HG02884 (cell line): Measurements from ENCODE around the gene CCR9.

ENCODE experiments used
- ATAC-seq: cut with Tn5 transposase; IDR thresholded peaks from one replicate; pipeline ENCODE4 v1.9.1; 2021; ENCODE audit warnings: mild to moderate bottlenecking, moderate library complexity; ENCODE audit not compliant: unreplicated experiment

Gene CCR9

DNA sequence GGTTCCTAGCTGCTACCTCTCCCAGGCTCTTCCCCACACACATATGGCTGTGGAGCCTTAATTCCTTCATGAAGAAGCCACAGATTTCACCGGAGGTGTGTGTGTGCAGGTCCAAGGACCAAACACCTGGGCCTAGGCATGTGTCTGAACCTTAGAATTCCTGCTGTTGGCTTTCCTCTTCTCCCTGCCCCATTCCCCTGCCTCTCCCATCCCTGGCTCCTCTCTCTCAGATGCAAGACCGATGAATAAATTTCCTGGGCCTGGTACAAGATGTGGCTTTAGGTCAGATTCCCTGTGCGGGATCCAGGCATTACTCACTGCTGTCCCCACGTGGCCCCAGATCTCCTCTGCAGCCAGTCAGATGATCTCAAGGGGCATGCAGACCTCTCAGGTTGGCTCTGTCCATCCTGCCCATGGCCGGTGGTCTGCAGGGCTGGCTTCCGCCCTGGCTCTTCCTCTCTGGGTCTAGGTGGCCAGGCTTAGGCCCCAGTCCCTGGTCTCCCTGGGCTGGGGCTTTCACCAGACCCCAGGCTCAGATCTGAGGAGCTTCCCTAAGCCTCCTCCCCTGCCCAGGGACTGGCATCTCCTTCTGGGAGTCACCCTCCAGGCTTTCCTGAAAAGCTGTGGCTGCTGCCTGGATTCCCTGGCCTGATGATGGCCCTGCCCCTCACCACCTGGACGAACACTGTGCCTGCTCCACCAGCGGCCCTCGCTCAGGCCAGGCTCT is 20.5 kb downstream of the CCR9 start:
- no peak for ATAC-seq

DNA sequence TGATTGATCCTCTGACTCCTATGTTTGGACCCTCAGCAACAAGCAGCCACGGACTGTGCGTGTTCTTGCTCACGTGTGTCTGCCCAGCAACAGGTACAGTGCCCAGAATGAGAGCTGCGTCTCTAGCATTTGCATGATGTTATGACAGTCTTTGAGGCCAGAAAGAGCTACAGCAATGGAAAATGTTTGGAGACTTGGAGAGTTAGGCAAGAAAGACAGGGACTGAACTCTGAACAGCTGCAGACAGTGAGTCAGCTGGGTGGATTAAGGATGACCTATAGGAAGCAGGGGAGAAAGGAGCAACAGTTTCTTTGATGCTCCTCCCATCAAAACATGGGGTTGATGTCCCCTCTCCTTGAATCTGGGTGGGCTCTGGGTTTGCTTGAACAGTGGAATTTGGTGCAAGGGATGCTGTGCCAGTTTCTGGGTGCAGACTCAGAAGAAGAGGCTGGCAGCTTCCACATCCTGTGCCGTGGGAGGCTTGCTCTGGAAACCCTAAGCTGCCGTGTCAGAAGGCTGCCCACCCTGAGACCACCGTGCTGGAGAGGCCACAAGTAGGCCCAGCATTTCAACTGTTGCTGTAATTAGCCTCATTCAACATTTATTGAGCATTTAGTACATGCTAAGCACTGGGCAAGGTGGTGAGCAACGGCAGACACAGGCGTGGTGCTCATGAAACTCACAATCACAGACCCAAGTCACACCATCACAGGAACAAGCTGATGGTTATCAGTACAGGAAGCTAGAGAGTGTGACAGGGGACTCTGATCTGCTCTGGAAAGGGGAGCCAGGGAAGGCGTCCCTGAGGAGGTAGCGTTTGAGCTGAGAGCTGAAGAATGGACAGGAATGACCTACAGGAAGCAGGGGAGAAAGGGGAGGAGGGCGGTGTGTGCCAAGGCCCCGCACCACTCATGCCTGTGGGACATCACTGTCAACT is 21.7 kb downstream of the CCR9 start:
- no peak for ATAC-seq

DNA sequence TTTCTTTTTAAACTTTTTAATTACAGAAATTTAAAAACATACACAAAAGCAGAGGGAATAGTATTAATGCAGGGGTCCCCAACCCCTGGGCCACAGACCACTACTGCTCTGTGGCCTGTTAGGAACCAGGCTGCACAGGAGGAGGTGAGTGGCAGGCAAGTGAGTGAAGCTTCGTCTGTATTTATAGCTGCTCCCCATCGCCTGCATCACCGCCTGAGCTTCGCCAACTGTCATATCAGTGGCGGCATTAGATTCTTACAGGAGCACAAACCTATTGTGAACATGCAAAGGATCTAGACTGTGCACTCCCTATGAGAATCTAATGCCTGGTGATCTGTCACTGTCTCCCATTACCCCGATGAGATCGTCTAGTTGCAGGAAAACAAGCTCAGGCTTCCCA is 22.4 kb downstream of the CCR9 start:
- ATAC-seq, result no peak

DNA sequence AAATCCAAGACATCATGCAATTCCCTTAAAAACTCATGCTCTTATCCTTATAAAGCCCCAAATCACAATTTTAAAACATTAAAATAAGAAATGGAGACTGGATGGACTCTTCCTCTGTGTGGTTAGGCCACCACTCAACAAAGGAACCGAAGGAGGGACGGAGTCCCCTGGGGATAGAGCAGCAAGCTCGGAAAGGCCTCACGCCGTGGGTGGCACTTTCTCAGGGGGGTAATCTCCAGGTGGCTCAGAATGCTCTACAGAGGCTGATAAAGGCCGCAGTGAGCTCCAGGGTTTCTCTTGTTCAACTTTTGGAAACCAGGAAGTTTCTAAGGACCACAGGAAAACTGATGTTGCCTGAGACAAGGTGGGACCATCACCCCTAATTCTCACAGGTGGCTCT is 23.2 kb downstream of the CCR9 start:
- ATAC-seq, result no peak

DNA sequence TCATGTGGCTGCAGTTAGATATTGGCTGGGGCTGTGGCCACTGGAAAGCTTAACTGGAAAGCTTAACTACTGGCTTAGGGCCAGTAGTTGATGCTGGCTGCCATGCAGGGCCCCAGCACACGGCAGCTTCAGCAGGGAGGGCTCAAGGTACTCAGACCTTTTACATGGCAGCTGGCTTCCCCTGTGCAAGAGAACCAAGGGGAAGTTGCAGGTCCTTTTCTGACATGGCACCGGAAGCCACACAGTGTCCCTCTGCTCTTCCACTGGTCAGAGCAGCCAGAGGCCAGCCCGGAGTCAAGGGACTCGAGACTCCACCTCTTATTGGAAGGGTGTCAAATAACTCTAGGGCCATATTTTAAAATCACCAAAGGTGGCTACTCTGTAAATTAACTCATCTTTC is 24.5 kb downstream of the CCR9 start:
- ATAC-seq, result no peak

DNA sequence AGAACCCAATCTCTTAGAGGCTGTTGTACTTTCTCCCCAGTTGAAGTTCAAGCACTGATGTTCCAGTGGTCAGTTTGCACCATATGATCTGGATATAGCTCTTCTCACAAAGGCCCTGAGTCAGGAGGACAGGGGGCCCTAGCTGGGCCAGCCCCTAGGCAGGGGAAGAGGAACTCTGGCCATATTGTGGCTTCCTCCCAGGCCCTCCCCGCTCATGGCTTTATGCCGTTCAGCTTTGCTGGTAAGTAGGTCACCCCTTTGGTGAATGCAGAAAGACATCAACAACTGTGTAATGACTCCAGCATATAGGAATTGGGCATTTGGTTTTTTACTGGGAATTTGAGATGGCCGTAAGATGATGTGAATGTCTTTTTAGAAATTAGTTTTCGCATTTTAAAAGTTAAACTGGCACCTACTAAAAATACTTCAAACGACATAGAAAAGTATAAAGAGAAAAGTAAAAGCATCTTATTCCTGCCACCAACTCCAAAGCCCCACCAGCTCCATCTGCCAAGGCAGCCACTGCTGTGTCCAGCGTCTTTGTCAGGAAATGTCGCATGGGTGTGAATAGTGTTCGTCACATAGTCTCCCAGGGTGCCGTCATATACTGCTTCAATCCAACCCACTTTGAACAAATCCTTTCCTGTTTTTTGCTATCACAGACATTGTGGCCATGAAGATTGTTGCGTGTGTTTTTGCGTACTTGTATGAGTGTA is 25.3 kb downstream of the CCR9 start:
- ATAC-seq, result no peak

DNA sequence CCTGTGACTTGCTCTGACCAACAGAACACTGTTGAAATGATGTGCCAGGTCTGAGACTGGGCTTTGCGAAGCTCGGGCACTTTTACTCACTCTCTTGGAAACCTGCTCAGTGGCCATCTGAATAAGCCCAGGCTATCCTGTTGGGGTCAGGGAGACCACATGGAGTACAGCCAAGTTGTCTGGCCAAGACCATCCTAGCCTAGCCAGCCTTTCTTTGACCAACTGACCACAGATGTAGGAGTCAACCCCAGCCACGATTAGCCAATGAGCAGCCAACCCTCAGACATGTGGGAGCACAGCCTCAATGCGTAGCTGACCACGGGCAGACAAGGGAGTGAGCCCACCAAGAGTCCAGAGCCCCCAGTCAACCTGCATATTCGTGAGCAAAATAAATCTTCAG is 26.1 kb downstream of the CCR9 start:
- ATAC-seq, result no peak

DNA sequence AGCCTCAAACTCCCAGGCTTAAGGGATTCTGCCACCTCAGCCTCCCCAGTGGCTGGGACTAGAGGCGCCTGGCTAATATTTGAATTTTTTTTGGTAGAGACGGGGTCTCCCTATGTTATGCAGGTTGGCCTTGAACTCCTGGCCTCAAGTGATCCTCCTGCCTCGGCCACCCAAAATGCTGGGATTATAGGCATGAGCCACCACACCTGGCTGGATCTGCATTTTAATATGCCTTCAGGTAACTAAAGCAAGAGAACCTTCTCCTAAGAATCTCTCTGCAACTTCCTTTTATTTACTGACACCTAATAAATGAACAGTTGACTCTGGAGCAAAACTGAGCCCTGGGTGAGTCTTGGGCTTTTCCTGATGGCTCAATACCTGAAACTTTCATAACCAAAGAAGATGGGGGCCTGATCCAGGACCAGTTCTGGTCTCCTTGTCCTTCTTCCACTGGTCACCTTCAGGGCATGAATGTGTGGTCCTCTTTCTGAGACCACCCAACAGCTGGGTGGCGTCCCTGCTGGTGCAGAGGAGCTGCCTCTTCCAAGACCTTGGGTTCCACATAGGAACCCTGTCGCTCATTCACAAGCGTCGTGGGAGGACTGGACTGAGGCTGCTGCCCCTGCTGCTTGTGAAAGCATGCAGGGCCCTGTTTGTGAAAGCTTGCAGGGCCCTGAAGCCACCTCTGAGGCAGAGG is 28.2 kb downstream of the CCR9 start:
- no peak for ATAC-seq

DNA sequence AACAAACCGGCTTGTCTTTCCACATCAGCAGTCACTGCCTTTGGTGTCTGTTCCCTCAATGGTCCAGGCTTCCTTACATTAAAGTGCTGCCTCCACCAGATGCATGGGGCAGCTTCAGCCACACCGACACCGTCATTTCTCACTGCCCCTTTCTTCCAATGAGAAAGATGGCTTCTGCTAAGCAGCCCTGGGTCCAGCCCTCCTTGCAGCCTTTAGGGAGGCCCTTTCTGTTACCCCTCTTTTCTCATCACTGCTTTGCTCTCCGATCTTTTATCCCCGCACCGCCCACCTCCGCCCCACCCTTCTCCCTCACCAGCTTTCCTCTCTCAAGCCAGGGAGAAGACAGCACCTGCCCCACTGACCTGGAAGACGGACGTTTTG is 28.7 kb downstream of the CCR9 start:
- ATAC-seq, result no peak

DNA sequence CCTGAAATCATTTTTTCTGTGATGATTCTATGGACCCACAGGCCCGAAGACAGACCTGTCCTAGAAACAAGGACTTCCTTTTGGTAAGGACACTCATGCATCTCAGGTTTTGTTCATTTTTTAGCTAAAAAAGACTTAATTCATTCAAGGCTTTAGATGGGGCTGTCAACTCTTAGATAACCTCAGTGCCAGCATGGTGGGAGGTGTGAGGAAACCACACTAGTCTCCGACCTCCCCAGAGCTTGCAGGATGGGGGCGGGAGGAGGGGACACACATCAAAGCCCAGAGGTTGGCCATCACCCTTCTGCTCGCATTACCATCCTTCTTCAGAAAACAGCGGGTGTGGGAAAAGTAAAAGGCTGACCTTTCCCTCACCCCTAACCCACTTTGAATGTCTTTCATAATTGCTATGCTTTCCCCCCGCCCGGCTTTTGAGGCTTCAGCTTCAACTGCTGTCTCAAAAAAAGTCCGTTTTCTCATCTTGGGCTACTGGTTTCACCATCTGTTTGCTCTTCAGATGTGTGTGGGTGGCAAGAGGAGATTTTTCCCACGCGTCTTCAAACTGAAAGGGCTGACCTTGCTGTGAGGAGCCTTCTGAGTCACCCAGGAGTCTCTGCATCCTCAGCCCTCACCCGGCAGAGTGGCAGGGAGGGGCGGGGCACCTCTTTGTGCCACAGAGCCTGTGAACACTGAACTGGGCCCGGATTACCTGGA is 29.3 kb downstream of the CCR9 start:
- peak; percentile 91 for ATAC-seq

DNA sequence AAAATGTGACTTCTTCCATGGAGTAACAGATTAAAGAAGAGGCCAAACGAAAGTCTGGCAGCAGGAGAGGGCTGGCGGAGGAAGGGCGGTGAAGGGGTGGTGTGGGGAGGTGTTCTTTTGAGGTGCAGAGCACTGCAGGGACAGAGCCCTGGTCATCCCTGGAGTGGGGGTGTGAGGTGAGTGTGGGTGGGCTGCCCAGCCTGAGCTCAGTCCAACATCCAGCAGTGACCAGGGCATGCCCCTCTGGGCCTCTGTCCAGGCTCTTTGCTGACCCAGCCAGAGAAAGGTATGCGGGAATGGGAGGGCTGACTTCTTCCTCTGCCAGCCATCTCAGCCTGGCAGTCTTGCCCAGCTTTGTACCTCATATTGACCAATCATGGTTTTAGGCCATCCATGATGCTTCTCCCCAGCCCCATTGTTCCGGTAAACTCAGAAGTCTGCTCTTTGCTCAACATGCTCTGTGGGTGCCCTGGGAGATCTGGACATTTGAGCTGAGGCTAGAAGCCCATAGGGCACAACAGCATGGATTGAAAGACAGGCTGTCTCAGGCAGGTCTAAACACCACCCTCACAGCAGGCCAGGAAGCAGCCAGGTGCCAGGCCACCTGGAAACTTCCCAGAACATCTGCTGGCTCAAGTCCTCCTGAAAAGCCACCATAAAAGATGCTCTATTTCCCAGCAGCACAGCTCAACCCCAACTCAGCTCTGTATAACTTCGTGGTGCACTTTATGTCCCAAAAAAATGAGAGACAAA is 31.0 kb downstream of the CCR9 start:
- ATAC-seq, result no peak

DNA sequence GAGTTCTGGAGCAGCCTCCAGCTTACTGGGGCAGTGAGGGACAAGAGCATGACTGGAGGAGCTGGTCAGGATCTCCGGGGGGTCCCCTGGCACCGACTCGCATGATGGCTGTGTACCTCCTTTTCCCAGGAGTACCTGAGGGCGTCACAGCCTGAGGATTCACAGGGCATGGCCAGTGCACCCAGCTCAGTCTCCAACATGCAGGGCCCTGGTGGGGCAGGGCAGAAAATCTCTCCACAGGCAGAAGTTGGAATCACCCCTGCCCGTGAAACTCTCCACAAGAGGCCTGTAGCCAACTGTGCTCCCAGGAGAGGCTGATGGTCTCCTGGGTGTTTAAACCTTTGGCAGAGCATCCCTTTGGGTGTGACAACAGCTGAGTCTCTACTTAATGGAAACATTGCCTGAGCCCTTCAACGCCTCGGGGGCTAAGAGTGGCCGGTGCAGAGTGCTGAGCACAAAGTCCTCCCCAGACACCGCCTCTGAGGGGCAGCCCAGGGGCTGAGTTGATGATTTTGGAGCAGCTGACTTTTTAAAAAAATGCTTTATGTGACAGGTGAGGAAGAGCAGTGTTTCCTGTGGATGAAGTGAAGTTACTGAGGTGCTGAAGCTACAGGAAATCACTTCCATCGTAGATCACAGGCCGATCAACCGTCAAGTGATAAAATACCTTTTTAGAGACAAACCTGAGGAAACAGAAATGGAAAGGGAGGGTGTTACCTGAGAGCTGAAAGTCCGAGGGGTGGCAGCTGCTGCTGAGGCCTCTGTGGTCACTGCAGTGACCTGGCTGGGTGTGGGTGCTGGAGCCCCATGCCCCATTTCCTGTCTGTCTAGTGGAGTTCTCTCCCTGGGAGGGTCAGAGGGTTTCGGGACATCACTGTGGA is 35.1 kb downstream of the CCR9 start:
- no peak for ATAC-seq

DNA sequence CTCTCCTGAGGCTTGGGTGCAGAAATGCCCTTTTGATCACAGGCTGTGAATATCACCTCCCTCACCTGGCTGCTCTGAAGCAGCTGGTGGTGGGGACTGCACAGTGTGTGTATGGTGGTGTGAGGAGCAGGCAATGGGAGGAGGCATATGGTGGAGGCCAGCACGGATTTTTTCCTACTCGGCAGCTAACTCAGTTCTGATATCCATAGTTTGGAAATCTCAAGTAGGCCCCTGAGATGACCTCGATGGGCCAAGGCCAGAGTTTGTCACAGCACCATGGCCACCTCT is 35.6 kb downstream of the CCR9 start:
- ATAC-seq, result no peak

DNA sequence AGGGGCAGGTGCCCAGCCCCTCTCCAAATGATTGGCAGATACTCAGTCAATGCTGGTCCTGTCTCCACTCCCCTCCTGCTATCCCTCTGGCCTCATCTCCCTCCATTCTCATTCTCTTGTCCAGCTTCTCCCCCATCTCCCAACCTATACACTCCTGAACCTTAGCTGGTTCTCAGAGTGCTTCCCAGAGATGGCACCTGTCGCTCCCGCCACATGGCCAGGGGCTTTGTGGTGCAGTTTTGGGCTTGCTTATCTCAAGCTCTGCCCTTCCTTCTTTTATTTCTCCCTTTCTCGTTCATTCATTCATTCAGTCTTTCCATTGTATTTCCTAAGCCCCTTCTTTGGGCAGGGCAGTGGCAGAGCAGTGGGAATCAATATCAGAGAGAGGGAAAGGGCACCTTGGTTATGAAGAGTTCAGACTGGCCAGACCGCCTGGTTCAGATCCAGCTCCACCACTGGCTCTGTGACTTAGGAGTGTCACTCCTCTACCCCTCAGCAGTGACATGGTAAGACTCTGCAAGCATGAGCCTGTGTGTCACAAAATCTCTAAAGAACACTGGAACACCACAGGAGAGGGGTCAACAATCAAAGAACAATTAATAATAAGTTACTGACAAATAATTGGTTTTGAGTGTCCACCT is 36.7 kb downstream of the CCR9 start:
- no peak for ATAC-seq

DNA sequence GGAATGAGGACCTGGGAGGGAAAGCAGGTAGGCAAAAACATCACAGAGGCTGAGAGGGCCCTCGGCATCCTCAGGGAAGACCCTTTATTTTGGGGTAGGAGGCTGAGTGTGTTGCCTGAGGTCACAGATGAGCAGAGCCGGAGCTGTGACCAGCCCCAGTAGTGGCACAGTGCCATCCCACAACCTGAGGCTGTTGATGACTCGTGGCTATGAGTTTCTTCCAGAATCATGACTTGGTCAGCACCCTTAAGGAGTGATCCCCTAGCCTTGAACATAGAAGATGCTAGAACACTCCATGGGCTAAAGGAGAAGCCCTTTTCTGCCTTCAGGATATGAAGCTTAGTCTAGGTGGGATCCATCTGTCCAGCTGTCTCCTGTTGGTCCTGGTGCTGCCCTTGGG is 37.4 kb downstream of the CCR9 start:
- ATAC-seq, result no peak

DNA sequence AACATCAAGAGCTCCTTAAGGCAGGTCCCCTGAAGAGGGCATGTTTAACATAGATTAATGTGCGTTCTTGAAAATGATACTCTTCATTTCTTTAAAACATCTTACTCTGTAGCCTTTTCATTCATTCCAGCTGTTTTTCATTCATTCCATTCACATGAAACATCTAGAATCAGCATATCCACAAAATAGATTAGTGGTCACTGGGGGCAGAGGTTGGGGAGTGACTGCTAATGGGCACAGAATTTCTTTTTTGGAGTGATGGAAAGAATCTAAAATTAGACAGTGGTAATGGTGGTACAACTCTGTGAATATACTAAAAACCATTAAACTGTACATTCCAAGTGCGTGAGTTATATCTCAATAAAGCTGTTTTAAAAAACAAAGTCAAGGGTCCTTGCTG is 41.5 kb downstream of the CCR9 start:
- no peak for ATAC-seq

DNA sequence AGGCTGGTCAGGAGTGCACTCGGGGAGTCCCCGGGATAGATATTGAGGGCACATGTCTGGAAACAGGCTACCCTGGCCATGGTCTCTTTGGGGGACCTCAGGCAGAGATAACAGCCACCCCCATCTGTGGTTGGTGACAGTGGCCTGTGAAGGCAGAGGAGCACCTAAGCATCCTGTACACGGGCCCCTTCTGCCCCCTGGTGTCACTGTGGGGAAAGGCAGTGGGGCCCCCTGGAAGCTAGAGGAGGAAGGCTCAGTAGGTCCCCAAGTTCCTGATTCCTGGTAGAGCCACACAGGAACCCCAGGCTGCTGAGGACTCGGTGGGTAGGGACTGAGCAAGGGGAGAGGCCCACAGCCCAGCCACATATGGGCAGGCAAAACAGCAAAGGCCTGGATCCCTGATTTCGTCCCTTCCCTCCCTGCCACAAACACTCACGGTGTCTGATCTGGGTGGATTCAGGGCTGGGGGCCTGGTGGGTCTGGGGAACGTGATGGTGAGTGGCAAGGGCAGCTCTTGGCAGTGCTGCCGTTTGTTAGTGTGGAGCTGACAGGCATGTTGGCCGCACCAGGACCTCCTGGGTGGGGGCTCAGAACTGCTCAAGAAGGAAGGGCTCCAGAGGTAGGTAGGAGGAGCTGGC is 42.8 kb downstream of the CCR9 start:
- no peak for ATAC-seq

DNA sequence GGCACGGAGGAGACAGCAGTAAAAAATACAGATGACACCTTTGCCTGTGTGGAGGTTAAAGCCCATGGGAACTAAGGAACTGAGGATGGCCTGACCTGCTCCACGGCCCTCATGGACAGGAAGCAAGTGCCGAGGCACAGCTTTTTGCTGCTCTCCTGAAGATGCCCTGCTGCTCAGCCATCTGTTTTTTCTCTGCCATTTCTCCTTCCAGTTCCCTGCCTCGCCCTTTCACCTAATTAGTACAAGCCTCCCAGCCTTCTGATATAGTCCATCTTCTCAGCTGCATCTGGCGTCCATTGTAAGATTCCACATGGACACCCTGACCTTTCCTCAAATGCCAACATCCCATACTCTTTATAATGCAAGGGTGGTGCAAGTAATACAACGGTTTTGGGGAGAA is 45.2 kb downstream of the CCR9 start:
- no peak for ATAC-seq
